Astrocyte (in vitro differentiated cells and primary cell): ENCODE data around the gene BCL7B. TPM values are rescaled to one million over a fixed set of nuclear protein-coding genes. Genes with fewer than 3 reads are reported as not detected.
"Not testable (repeated sequence)": the region's sequence is repeated elsewhere in the genome, so short reads cannot be mapped to it uniquely, and the experiment has no call there.

Source experiments
- DNase-seq: peaks from one replicate; pipeline ENCODE4 v3.0.0-alpha.2; 2010; ENCODE audit warnings: low read depth
- FAIRE-seq: peaks from 2 replicates; lab custom pipeline; 2011; peaks lifted over from hg19 to GRCh38; lab: Jason Lieb, UNC
- H2AFZ ChIP-seq: 2 replicates; pipeline ENCODE4 v1.6.0; 2012; ENCODE audit warnings: low read depth, low read length, inconsistent platforms
- H3K27ac ChIP-seq: 2 replicates; pipeline ENCODE4 v1.5.1; 2011; ENCODE audit warnings: low read depth, low read length, inconsistent platforms
- H3K27me3 ChIP-seq: 2 replicates; pipeline ENCODE4 v1.6.0; 2011; ENCODE audit warnings: low read length, inconsistent platforms; ENCODE audit not compliant: insufficient read depth
- H3K36me3 ChIP-seq: 2 replicates; pipeline ENCODE4 v1.5.1; 2011; ENCODE audit warnings: low read length, inconsistent platforms; ENCODE audit not compliant: insufficient read depth
- H3K4me1 ChIP-seq: 2 replicates; pipeline ENCODE4 v1.5.1; 2011; ENCODE audit warnings: low read length, inconsistent platforms; ENCODE audit not compliant: insufficient read depth
- H3K4me2 ChIP-seq: 2 replicates; pipeline ENCODE4 v1.6.0; 2012; ENCODE audit warnings: low read length, inconsistent platforms
- H3K4me3 ChIP-seq: 2 replicates; pipeline ENCODE4 v1.5.1; 2011; ENCODE audit warnings: low read depth, mild to moderate bottlenecking, low read length, inconsistent platforms; ENCODE audit not compliant: insufficient read depth
- H3K79me2 ChIP-seq: 2 replicates; pipeline ENCODE4 v1.6.0; 2012; ENCODE audit warnings: mild to moderate bottlenecking, low read length, inconsistent platforms; ENCODE audit not compliant: insufficient read depth
- H3K9ac ChIP-seq: 2 replicates; pipeline ENCODE4 v1.6.0; 2012; ENCODE audit warnings: mild to moderate bottlenecking, low read length, inconsistent platforms
- H3K9me3 ChIP-seq: 2 replicates; pipeline ENCODE4 v1.5.1; 2012; ENCODE audit warnings: low read depth, mild to moderate bottlenecking, low read length, inconsistent platforms; ENCODE audit not compliant: insufficient read depth
- H4K20me1 ChIP-seq: 2 replicates; pipeline ENCODE4 v1.6.0; 2012; ENCODE audit warnings: low read length, inconsistent platforms; ENCODE audit not compliant: insufficient read depth
- H3K27ac Mint-ChIP-seq: one replicate; pipeline ENCODE4 v1.8.0; 2021; ENCODE audit warnings: mild to moderate bottlenecking, mixed read lengths; ENCODE audit not compliant: unreplicated experiment
- H3K27me3 Mint-ChIP-seq: one replicate; pipeline ENCODE4 v1.8.0; 2021; ENCODE audit warnings: low read depth, mixed read lengths; ENCODE audit not compliant: unreplicated experiment
- H3K36me3 Mint-ChIP-seq: one replicate; pipeline ENCODE4 v1.8.0; 2021; ENCODE audit warnings: low read depth, mixed read lengths; ENCODE audit not compliant: unreplicated experiment
- H3K4me1 Mint-ChIP-seq: one replicate; pipeline ENCODE4 v1.8.0; 2021; ENCODE audit warnings: low read depth, mixed read lengths; ENCODE audit not compliant: unreplicated experiment
- H3K4me3 Mint-ChIP-seq: one replicate; pipeline ENCODE4 v1.8.0; 2021; ENCODE audit warnings: mild to moderate bottlenecking, moderate library complexity, mixed read lengths; ENCODE audit not compliant: unreplicated experiment
- H3K9me3 Mint-ChIP-seq: one replicate; pipeline ENCODE4 v1.8.0; 2021; ENCODE audit warnings: mild to moderate bottlenecking, mixed read lengths; ENCODE audit not compliant: unreplicated experiment
- CTCF ChIP-seq: IDR thresholded peaks from 2 replicates; pipeline ENCODE4 v1.5.1; 2011; ENCODE audit warnings: low read depth, mild to moderate bottlenecking, inconsistent platforms, low read length, moderate library complexity; ENCODE audit not compliant: insufficient read depth
- EZH2 ChIP-seq: IDR thresholded peaks from 2 replicates; pipeline ENCODE4 v1.6.1; 2012; ENCODE audit warnings: mild to moderate bottlenecking, low read length, inconsistent platforms; ENCODE audit not compliant: insufficient read depth
- total RNA-seq: library from RNA; stranded (reverse); gene quantifications from 2 replicates; pipeline ENCODE4 v1.2.1, GENCODE V29; 2021

BCL7B gene
- total RNA-seq, 1 donor from 2014 or later: 30.1 TPM

DNA sequence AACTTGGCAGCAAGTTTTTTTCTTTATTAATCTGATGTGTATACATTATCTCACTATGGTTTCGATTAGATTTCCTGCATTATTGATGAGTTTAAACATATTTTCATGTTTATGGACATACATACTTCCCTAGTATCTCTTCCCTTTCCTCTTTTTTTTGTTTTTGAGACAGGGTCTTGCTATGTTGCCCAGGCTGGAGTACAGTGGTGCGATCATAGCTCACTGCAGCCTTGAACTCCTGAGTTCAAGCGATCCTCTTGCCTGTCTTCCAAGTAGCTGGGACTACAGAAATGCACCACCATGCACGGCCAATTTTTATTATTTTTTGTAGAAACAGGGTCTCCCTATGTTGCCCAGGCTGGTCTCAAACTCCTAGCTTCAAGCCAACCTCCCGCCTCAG lies 54.3 kb downstream of the BCL7B start:
- Histone ChIP-seq H3K79me2 (peaks cover 80% of the 10 kb centered on the region), H4K20me1 (peaks cover 53% of the 10 kb centered on the region), H3K4me3 (no peak overlapping the region), H2AFZ (no peak overlapping the region), H3K27ac (no peak overlapping the region), H3K27me3 (no peaks in the 10 kb centered on the region), H3K9ac (no peak overlapping the region), H3K9me3 (no peaks in the 10 kb centered on the region), H3K4me1 (no peaks in the 10 kb centered on the region), H3K36me3 (peaks cover 57% of the 10 kb centered on the region), H3K4me2 (no peak overlapping the region)
- Mint-ChIP-seq H3K4me3 (no peak overlapping the region), H3K9me3 (no peaks in the 10 kb centered on the region), H3K36me3 (peaks cover 25% of the 10 kb centered on the region), H3K27me3 (no peaks in the 10 kb centered on the region), H3K4me1 (no peaks in the 10 kb centered on the region), H3K27ac (no peak overlapping the region)
- no peak for TF ChIP-seq CTCF
- no peak for TF ChIP-seq EZH2
- FAIRE-seq (no peak), DNase-seq (no peak)

GRCh38 chr7:73496626-73497025 lies 60.9 kb downstream of the BCL7B start:
- DNase-seq (no peak), FAIRE-seq (no peak)
- Mint-ChIP-seq H3K9me3 (peaks cover 2% of the 10 kb centered on the region), H3K4me1 (no peaks in the 10 kb centered on the region), H3K27me3 (no peaks in the 10 kb centered on the region), H3K27ac (no peak overlapping the region), H3K36me3 (peaks cover 29% of the 10 kb centered on the region), H3K4me3 (no peak overlapping the region)
- Histone ChIP-seq H3K9ac (no peak overlapping the region), H4K20me1 (peaks cover 51% of the 10 kb centered on the region), H2AFZ (no peak overlapping the region), H3K4me2 (no peak overlapping the region), H3K9me3 (no peaks in the 10 kb centered on the region), H3K27me3 (no peaks in the 10 kb centered on the region), H3K4me3 (no peak overlapping the region), H3K36me3 (peaks cover 43% of the 10 kb centered on the region), H3K79me2 (peaks cover 78% of the 10 kb centered on the region), H3K27ac (no peak overlapping the region), H3K4me1 (no peaks in the 10 kb centered on the region)
- TF ChIP-seq CTCF (no peak), EZH2 (no peak)

DNA sequence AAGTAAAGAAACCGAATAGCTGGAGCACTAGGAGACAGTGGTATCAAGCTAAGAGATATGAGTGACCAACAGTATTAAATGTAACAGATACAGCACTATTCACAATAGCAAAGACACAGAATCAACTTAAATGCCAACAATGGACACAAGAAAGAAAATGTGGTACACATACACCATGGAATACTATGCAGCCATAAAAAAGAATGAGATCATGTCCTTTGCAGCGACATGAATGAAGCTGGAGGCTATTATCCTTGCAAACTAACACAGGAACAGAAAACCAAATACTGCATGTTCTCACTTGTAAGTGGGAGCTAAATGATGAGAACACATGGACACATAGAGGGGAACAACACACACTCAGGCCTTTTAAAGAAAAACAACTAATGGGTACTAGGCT lies 62.0 kb downstream of the BCL7B start:
- not testable (repeated sequence) for H3K9me3 ChIP-seq, H3K4me1 ChIP-seq, DNase-seq, H3K27ac ChIP-seq, FAIRE-seq, H3K27me3 Mint-ChIP-seq, H3K4me3 Mint-ChIP-seq, H3K27me3 ChIP-seq, H3K9me3 Mint-ChIP-seq, H3K4me2 ChIP-seq, H2AFZ ChIP-seq, H3K9ac ChIP-seq, H3K4me1 Mint-ChIP-seq, H3K27ac Mint-ChIP-seq, H3K4me3 ChIP-seq
- peaks cover 23% of the 10 kb centered on the region for H3K36me3 Mint-ChIP-seq
- H3K36me3 ChIP-seq: peaks cover 41% of the 10 kb centered on the region
- peaks cover 46% of the 10 kb centered on the region for H4K20me1 ChIP-seq
- peaks cover 78% of the 10 kb centered on the region for H3K79me2 ChIP-seq
